ENCODE results near the gene NADK. TPM values are rescaled to one million over a fixed set of nuclear protein-coding genes. Genes with fewer than 3 reads are reported as not detected.

The NADK gene
- total and polyA plus RNA-seq, 12 donors, result 66.2 to 195 (median 153) TPM

- peaks cover 0 to 12% of the 10 kb centered on the region in 2 donors for H3K4me1 ChIP-seq (replicated peaks in 1 of 2)
- H3K9me3 ChIP-seq (replicated peaks in 1 of 3), result no peaks in the 10 kb centered on the region
- TF ChIP-seq CTCF (IDR thresholded peaks at IDR 0.05) (no peak), POLR2A (IDR thresholded peaks at IDR 0.05) (no peak)
- no peak overlapping the region for H3K27ac ChIP-seq
- DNase-seq, result no peak
- H3K4me3 ChIP-seq, result no peak overlapping the region
- H3K27me3 ChIP-seq, result no peaks in the 10 kb centered on the region
- H3K36me3 ChIP-seq (replicated peaks in 1 of 2), result peaks cover 0 to 35% of the 10 kb centered on the region in 2 donors
- intact Hi-C loops (cut with DNase I), result no loop called here
- 88 to 93% (median 91%) methylated on average over 8 to 9 of the region's 9 CpGs for WGBS, 4 donors
These were observed 48.3 kb upstream of the NADK start for GRCh38 chr1:1826356-1827088.

GRCh38 chr1:1825217-1825616, 46.9 kb upstream of the NADK start:
- no peak for TF ChIP-seq POLR2A (IDR thresholded peaks at IDR 0.05)
- intact Hi-C loops (cut with DNase I), result no loop called here
- peaks cover 0 to 12% of the 10 kb centered on the region in 2 donors for H3K4me1 ChIP-seq (replicated peaks in 1 of 2)

GRCh38 chr1:1819762-1820161, 41.5 kb upstream of the NADK start:
- WGBS, 4 donors, result 92 to 98% (median 96%) methylated on average over 6 of the region's 6 CpGs
- Histone ChIP-seq H3K27me3 (no peaks in the 10 kb centered on the region), H3K27ac (no peak overlapping the region), H3K9me3 (replicated peaks in 1 of 3) (no peaks in the 10 kb centered on the region), H3K4me1 (replicated peaks in 1 of 2) (no peaks in the 10 kb centered on the region), H3K36me3 (replicated peaks in 1 of 2) (peaks cover 0 to 55% of the 10 kb centered on the region in 2 donors), H3K4me3 (no peak overlapping the region)
- no peak for DNase-seq
- intact Hi-C loops (cut with DNase I), result no loop called here
- TF ChIP-seq POLR2A (IDR thresholded peaks at IDR 0.05) (no peak), CTCF (IDR thresholded peaks at IDR 0.05) (no peak)

More at GRCh38 chr1:1825217-1825616, 46.9 kb upstream of the NADK start:
- Histone ChIP-seq H3K27ac (no peak overlapping the region), H3K9me3 (replicated peaks in 1 of 3) (no peaks in the 10 kb centered on the region), H3K36me3 (replicated peaks in 1 of 2) (peaks cover 0 to 34% of the 10 kb centered on the region in 2 donors), H3K4me3 (no peak overlapping the region), H3K27me3 (no peaks in the 10 kb centered on the region)
- 92 to 96% (median 95%) methylated on average over 5 of the region's 5 CpGs for WGBS, 4 donors
- DNase-seq, result no peak

GRCh38 chr1:1817221-1817620, 39.0 kb upstream of the NADK start:
- no peak for TF ChIP-seq CTCF (IDR thresholded peaks at IDR 0.05)
- TF ChIP-seq POLR2A (IDR thresholded peaks at IDR 0.05), result no peak
- no peaks in the 10 kb centered on the region for H3K27me3 ChIP-seq
- H3K4me3 ChIP-seq, result no peak overlapping the region
- no peaks in the 10 kb centered on the region for H3K9me3 ChIP-seq (replicated peaks in 1 of 3)
- H3K27ac ChIP-seq, result peak overlapping the region in 1 of 5 donors; percentile 5
- H3K36me3 ChIP-seq (replicated peaks in 1 of 2), result peaks cover 0 to 60% of the 10 kb centered on the region in 2 donors
- no peaks in the 10 kb centered on the region for H3K4me1 ChIP-seq (replicated peaks in 1 of 2)
- WGBS, 4 donors, result 76 to 84% (median 80%) methylated on average over 3 of the region's 3 CpGs
- intact Hi-C loops (cut with DNase I), result no loop called here
- DNase-seq, result no peak

All from adrenal gland (tissue), 12 donors.